Gastroesophageal sphincter (tissue), 4 donors: ENCODE results near the gene COLEC11. TPM values are rescaled to one million over a fixed set of nuclear protein-coding genes. Genes with fewer than 3 reads are reported as not detected.
"Not testable (repeated sequence)": the region's sequence is repeated elsewhere in the genome, so short reads cannot be mapped to it uniquely, and the experiment has no call there.

Experiments used
- ATAC-seq: fragments of 150-250 bp; one replicate; pipeline ENCODE4 v1.9.1; 2016; ENCODE audit warnings: mild to moderate bottlenecking, moderate library complexity
- H3K27ac ChIP-seq, 4 donors: fragments of 200-600 bp; sonication (generic) in 3 of 4; 1 replicate in 3 of 4; 2 replicates in 1 of 4; pipeline ENCODE4 v1.5.1; 2016 to 2019
- H3K27me3 ChIP-seq: fragments of 200-600 bp; sonication (generic); one replicate; pipeline ENCODE4 v1.5.1; 2019
- H3K36me3 ChIP-seq, 2 donors: fragments of 200-600 bp; sonication (generic); one replicate each; pipeline ENCODE4 v1.5.1; 2019; ENCODE audit warnings: control low read depth in 1 of 2
- H3K4me1 ChIP-seq, 3 donors: fragments of 200-600 bp; sonication (generic); 1 replicate in 2 of 3; 2 replicates in 1 of 3; pipeline ENCODE4 v1.5.1; 2016 to 2019; ENCODE audit warnings: control low read depth in 2 of 3
- H3K4me3 ChIP-seq, 2 donors: fragments of 200-600 bp; sonication (generic); one replicate each; pipeline ENCODE4 v1.5.1; 2019; ENCODE audit warnings: mild to moderate bottlenecking in 1 of 2, moderate library complexity in 1 of 2
- H3K9me3 ChIP-seq, 3 donors: fragments of 200-600 bp; sonication (generic); one replicate each; pipeline ENCODE4 v1.5.1; 2017 to 2019; ENCODE audit warnings: control low read depth in 2 of 3
- CTCF ChIP-seq, 4 experiments: fragments of 200-600 bp in 2 of 4; fragments of 450-650 bp in 2 of 4; sonication (generic) in 1 of 4; IDR thresholded peaks; one replicate each; pipeline ENCODE4 v1.5.1; 2017 to 2019; ENCODE audit warnings: antibody characterized with exemption in 4 of 4, mild to moderate bottlenecking in 2 of 4, moderate library complexity in 2 of 4
- EP300 ChIP-seq: sonication (generic); formaldehyde crosslinking; IDR thresholded peaks from one replicate; pipeline ENCODE4 v1.6.1; 2017; ENCODE audit warnings: antibody characterized with exemption, mild to moderate bottlenecking
- POLR2A ChIP-seq, 2 donors: fragments of 450-650 bp; IDR thresholded peaks; one replicate each; pipeline ENCODE4 v1.6.1; 2017; ENCODE audit warnings: antibody characterized with exemption in 2 of 2, mild to moderate bottlenecking in 2 of 2, moderate library complexity in 1 of 2
- POLR2AphosphoS5 ChIP-seq: sonication (generic); formaldehyde crosslinking; IDR thresholded peaks from one replicate; pipeline ENCODE4 v1.6.1; 2017; ENCODE audit warnings: antibody characterized with exemption
- WGBS, 2 donors: methylation state at CpG; one replicate each; pipeline ENCODE4 v1.1.5; 2018; ENCODE audit warnings: low coverage in 1 of 2; 5-methylcytosine and 5-hydroxymethylcytosine counted together
- total RNA-seq, 4 donors: library from RNA; depleted of rRNA; stranded (reverse); fragments of >200 nt; gene quantifications; one replicate each; pipeline ENCODE4 v1.1.0, GENCODE V29; 2016

Gene COLEC11
- total RNA-seq, 4 donors from 2014 or later: 0.57 to 5.0 (median 3.1) TPM

- TF ChIP-seq CTCF (IDR thresholded peaks at IDR 0.05) (no peak), EP300 (no peak), POLR2A (IDR thresholded peaks at IDR 0.05) (no peak), POLR2AphosphoS5 (no peak)
- ATAC-seq: no peak
- no peak overlapping the region for H3K4me3 ChIP-seq
- H3K36me3 ChIP-seq: peaks cover 0 to 3% of the 10 kb centered on the region in 2 donors
- 71 to 73% methylated on average over 8 of the region's 8 CpGs for WGBS, 2 donors
- peaks cover 0 to 13% (median 4%) of the 10 kb centered on the region in 3 donors for H3K4me1 ChIP-seq
- no peak overlapping the region for H3K27ac ChIP-seq
- no peaks in the 10 kb centered on the region for H3K9me3 ChIP-seq
- H3K27me3 ChIP-seq: no peaks in the 10 kb centered on the region
Measured at GRCh38 chr2:3571284-3571683, 23.6 kb upstream of the COLEC11 start.

GRCh38 chr2:3572620-3573019 is 22.3 kb upstream of the COLEC11 start:
- H3K9me3 ChIP-seq: no peaks in the 10 kb centered on the region
- H3K27me3 ChIP-seq: no peaks in the 10 kb centered on the region
- ATAC-seq: no peak
- peaks cover 0 to 16% of the 10 kb centered on the region in 2 donors for H3K36me3 ChIP-seq
- TF ChIP-seq POLR2A (IDR thresholded peaks at IDR 0.05): no peak
- no peak for TF ChIP-seq POLR2AphosphoS5
- no peak for TF ChIP-seq CTCF (IDR thresholded peaks at IDR 0.05)
- no peak for TF ChIP-seq EP300
- no peak overlapping the region for H3K27ac ChIP-seq
- peaks cover 0 to 26% (median 17%) of the 10 kb centered on the region in 3 donors for H3K4me1 ChIP-seq
- 60 to 81% methylated on average over 2 of the region's 2 CpGs for WGBS, 2 donors
- no peak overlapping the region for H3K4me3 ChIP-seq

GRCh38 chr2:3574155-3574554 is 20.8 kb upstream of the COLEC11 start:
- no peak for TF ChIP-seq POLR2A (IDR thresholded peaks at IDR 0.05)
- TF ChIP-seq CTCF (IDR thresholded peaks at IDR 0.05): no peak
- no peak for TF ChIP-seq POLR2AphosphoS5
- no peak for TF ChIP-seq EP300
- 93 to 94% methylated on average over 10 to 11 of the region's 11 CpGs for WGBS, 2 donors

GRCh38 chr2:3575534-3576262 is 19.2 kb upstream of the COLEC11 start:
- Histone ChIP-seq H3K27ac (peak overlapping the region; percentile 68 to 94 (median 90)), H3K9me3 (no peaks in the 10 kb centered on the region), H3K36me3 (peaks cover 0 to 47% of the 10 kb centered on the region in 2 donors), H3K4me3 (peak overlapping the region; percentile 80 to 86), H3K4me1 (peaks cover 0 to 50% (median 28%) of the 10 kb centered on the region in 3 donors), H3K27me3 (no peaks in the 10 kb centered on the region)
- 0 to 2% methylated on average over 6 to 7 of the region's 54 CpGs for WGBS, 2 donors
- ATAC-seq: peak; percentile 8
- TF ChIP-seq EP300: no peak
- TF ChIP-seq POLR2AphosphoS5: no peak
- TF ChIP-seq CTCF (IDR thresholded peaks at IDR 0.05): no peak
- TF ChIP-seq POLR2A (IDR thresholded peaks at IDR 0.05): no peak

More at GRCh38 chr2:3574155-3574554, 20.8 kb upstream of the COLEC11 start:
- H3K27ac ChIP-seq: no peak overlapping the region
- peaks cover 0 to 42% (median 28%) of the 10 kb centered on the region in 3 donors for H3K4me1 ChIP-seq
- H3K4me3 ChIP-seq: no peak overlapping the region
- peaks cover 0 to 31% of the 10 kb centered on the region in 2 donors for H3K36me3 ChIP-seq
- no peaks in the 10 kb centered on the region for H3K9me3 ChIP-seq
- H3K27me3 ChIP-seq: no peaks in the 10 kb centered on the region
- no peak for ATAC-seq

- H3K4me3 ChIP-seq: peak overlapping the region; percentile 80 to 86
- H3K27me3 ChIP-seq, H3K9me3 ChIP-seq, ATAC-seq: not testable (repeated sequence)
- 59 to 69% methylated on average over 10 of the region's 10 CpGs for WGBS, 2 donors
- peaks cover 0 to 50% (median 28%) of the 10 kb centered on the region in 3 donors for H3K4me1 ChIP-seq
- peaks cover 0 to 52% of the 10 kb centered on the region in 2 donors for H3K36me3 ChIP-seq
- peak overlapping the region; percentile 68 to 94 (median 90) for H3K27ac ChIP-seq
Measured at GRCh38 chr2:3576263-3576630, 18.7 kb upstream of the COLEC11 start.
